Spleen (tissue), 7 donors: Measurements from ENCODE around the gene ZMPSTE24.

ENCODE experiments used
- POLR2A ChIP-seq, 3 donors: fragments of 450-650 bp; IDR thresholded peaks; one replicate each; pipeline ENCODE4 v1.5.1; 2017; ENCODE audit warnings: antibody characterized with exemption in 3 of 3, mild to moderate bottlenecking in 1 of 3
- TF ChIP-seq, protein P1 (sequence below), 11 experiments: fragments of 200-600 bp in 7 of 11; fragments of 450-650 bp in 4 of 11; sonication (generic) in 4 of 11; IDR thresholded peaks in 8 of 11; conservative IDR thresholded peaks in 3 of 11; 1 replicate in 7 of 11; 2 replicates in 4 of 11; pipeline versions ENCODE4 v1.4.0 to v1.8.0; 2016 to 2021; ENCODE audit warnings: antibody characterized with exemption in 11 of 11, inconsistent platforms in 4 of 11, mild to moderate bottlenecking in 1 of 11
- donor health status: DM: no; HTN: no; CAD: no; lungs with moderate emphysema.
- donor health status: DM: no; HTN: no; CAD: no.
- donor health status: DM: no; HTN: no; CAD: no.

DNA sequence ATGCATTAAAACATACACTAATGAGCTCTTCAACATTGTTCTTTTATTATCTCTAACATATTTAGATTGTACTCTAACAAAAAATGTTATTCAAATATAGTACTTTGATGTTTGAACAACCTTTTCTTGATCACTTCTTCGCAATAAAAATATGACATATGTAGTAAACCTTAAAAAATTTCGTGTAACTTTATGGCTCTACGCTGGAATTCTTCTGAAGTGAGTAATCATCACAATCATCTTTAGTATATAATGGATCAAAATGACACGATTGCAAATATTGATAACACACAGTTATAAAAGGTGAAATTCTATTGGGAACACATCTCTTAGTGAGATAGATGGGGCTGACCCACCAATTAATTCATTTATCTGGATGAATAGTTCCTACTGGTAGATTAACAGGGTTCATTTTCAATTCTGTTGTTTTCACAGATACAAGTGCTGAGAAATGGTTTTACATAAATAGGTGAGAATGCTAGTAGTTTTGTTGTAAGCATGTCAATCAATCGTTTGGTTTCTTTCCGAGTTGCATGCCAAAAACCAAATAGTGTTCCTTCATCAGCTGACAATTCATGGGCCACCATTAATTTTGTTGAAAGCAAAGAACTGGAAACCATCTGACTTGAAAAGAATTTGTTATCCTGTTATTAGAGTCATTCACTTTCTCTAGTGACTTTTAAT lies 1.5 kb upstream of the ZMPSTE24 start:
- TF ChIP-seq, protein P1, sequence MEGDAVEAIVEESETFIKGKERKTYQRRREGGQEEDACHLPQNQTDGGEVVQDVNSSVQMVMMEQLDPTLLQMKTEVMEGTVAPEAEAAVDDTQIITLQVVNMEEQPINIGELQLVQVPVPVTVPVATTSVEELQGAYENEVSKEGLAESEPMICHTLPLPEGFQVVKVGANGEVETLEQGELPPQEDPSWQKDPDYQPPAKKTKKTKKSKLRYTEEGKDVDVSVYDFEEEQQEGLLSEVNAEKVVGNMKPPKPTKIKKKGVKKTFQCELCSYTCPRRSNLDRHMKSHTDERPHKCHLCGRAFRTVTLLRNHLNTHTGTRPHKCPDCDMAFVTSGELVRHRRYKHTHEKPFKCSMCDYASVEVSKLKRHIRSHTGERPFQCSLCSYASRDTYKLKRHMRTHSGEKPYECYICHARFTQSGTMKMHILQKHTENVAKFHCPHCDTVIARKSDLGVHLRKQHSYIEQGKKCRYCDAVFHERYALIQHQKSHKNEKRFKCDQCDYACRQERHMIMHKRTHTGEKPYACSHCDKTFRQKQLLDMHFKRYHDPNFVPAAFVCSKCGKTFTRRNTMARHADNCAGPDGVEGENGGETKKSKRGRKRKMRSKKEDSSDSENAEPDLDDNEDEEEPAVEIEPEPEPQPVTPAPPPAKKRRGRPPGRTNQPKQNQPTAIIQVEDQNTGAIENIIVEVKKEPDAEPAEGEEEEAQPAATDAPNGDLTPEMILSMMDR (IDR thresholded peaks at IDR 0.05 in 8 of 11, conservative IDR thresholded peaks at IDR 0.05 in 3 of 11) = no peak
- no peak for TF ChIP-seq POLR2A (IDR thresholded peaks at IDR 0.05)
